ENCODE results near the gene MAT2A.
"Not testable (repeated sequence)": the region's sequence is repeated elsewhere in the genome, so short reads cannot be mapped to it uniquely, and the experiment has no call there.

DNA sequence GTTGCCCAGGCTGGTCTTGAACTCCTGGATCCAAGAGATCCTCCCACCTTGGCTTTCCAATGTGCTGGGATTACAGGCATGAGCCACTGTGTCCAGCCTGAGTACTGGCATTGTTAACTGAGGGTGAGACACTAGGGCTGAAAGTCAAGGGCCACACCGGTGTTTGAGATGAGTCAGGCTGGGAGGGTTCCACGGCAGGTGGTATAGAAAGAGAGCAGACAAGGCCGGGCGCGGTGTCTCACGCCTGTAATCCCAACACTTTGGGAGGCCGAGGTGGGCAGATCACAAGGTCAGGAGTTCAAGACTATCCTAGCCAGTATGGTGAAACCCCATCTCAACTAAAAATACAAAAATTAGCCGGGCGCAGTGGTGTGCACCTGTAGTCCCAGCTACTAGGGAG, 53.3 kb downstream of the MAT2A start:
- TF ChIP-seq CTCF (IDR thresholded peaks at IDR 0.05 in 4 of 5, conservative IDR thresholded peaks at IDR 0.05 in 1 of 5); POLR2A (IDR thresholded peaks at IDR 0.05): not testable (repeated sequence)
